A549 (cell line): ENCODE measurements around the gene DMGDH. TPM values are rescaled to one million over a fixed set of nuclear protein-coding genes. Genes with fewer than 3 reads are reported as not detected.
A peak's percentile ranks its signal among the peaks of the same experiment; 100 is the strongest.

ENCODE experiments used
- ATAC-seq, 2 experiments: fragments of 200-7000 bp in 1 of 2; fragments of >200 bp in 1 of 2; cut with Nextera tagmentation in 1 of 2; cut with Tn5 transposase in 1 of 2; 3 replicates each; pipeline versions ENCODE4 v1.8.0 to v1.9.1; 2018 to 2020; ENCODE audit warnings: mild to moderate bottlenecking in 1 of 2, moderate library complexity in 1 of 2
- CTCF ChIA-PET: fragments of 300-600 bp; sonication (Branson Sonifier 250); formaldehyde crosslinking; extraction: SDS; loops from one replicate; lab custom pipeline; 2021; ENCODE audit warnings: antibody characterized with exemption, inconsistent platforms; lab: Yijun Ruan, JAX
- POLR2A ChIA-PET: fragments of 350-600 bp; formaldehyde crosslinking; extraction: SDS; loops from one replicate; lab custom pipeline; 2021; ENCODE audit warnings: antibody characterized with exemption, inconsistent platforms; lab: Yijun Ruan, JAX
- DNase-seq, 2 experiments: peaks; one replicate each; pipeline versions ENCODE4 v3.0.0 to v3.0.0-alpha.2; 2011 to 2016; ENCODE audit warnings: low read depth in 1 of 2, low spot score in 1 of 2
- FAIRE-seq: peaks from 2 replicates; lab custom pipeline; 2011; peaks lifted over from hg19 to GRCh38; lab: Jason Lieb, UNC
- H3K27ac ChIP-seq, 2 experiments: fragments of >200 bp; sonication (Bioruptor Twin); formaldehyde crosslinking; 3 replicates each; pipeline ENCODE4 v1.5.1; 2016 to 2017
- H3K4me1 ChIP-seq: fragments of >200 bp; sonication (Bioruptor Twin); formaldehyde crosslinking; 3 replicates; pipeline ENCODE4 v1.6.1; 2016
- H3K4me2 ChIP-seq: fragments of >200 bp; sonication (Bioruptor Twin); formaldehyde crosslinking; 3 replicates; pipeline ENCODE4 v1.6.1; 2016
- H3K4me3 ChIP-seq: fragments of >200 bp; sonication (Bioruptor Twin); formaldehyde crosslinking; 3 replicates; pipeline ENCODE4 v1.5.1; 2016
- H3K9me3 ChIP-seq: fragments of >200 bp; sonication (Bioruptor Twin); formaldehyde crosslinking; 3 replicates; pipeline ENCODE4 v1.6.1; 2016
- CHD2 ChIP-seq: fragments of 150-350 bp; IDR thresholded peaks from 2 replicates; pipeline ENCODE4 v1.6.1; 2014; ENCODE audit warnings: low read length; ENCODE audit not compliant: partially characterized antibody
- CHD4 ChIP-seq: fragments of 200-600 bp; sonication (generic); IDR thresholded peaks from 2 replicates; pipeline ENCODE4 v1.6.1; 2016; ENCODE audit warnings: antibody characterized with exemption, mild to moderate bottlenecking, borderline replicate concordance
- EHMT2 ChIP-seq: fragments of 200-600 bp; sonication (generic); IDR thresholded peaks from 2 replicates; pipeline ENCODE4 v1.6.1; 2016; ENCODE audit warnings: antibody characterized with exemption, low read depth, mild to moderate bottlenecking, moderate library complexity
- EP300 ChIP-seq, 2 experiments: fragments of >200 bp; sonication (Bioruptor Twin); formaldehyde crosslinking; IDR thresholded peaks; 2 replicates in 1 of 2; 3 replicates in 1 of 2; pipeline ENCODE4 v1.6.1; 2016 to 2017
- ESRRA ChIP-seq: fragments of 150-350 bp; IDR thresholded peaks from 2 replicates; pipeline ENCODE4 v1.6.1; 2014; ENCODE audit warnings: mild to moderate bottlenecking, low read length, borderline replicate concordance
- FOSB ChIP-seq: fragments of 250-450 bp; sonication (Bioruptor Pico); IDR thresholded peaks from 2 replicates; pipeline ENCODE4 v1.5.0; 2020; ENCODE audit warnings: mild to moderate bottlenecking, moderate library complexity
- FOSL2 ChIP-seq, 2 experiments: fragments of 450-650 bp in 1 of 2; fragments of >200 bp in 1 of 2; sonication (Bioruptor Twin) in 1 of 2; formaldehyde crosslinking; IDR thresholded peaks; 2 replicates each; pipeline versions ENCODE4 v1.5.0 to v1.6.1; 2016 to 2020; ENCODE audit warnings: mild to moderate bottlenecking in 1 of 2, moderate library complexity in 1 of 2
- FOXS1 ChIP-seq: fragments of 250-450 bp; sonication (Bioruptor Pico); IDR thresholded peaks from 2 replicates; pipeline ENCODE4 v1.5.0; 2020; ENCODE audit warnings: mild to moderate bottlenecking, moderate library complexity
- HDAC2 ChIP-seq: fragments of 200-600 bp; sonication (generic); IDR thresholded peaks from 2 replicates; pipeline ENCODE4 v1.6.1; 2016
- HOXB13 ChIP-seq: fragments of 250-450 bp; sonication (Bioruptor Pico); IDR thresholded peaks from 2 replicates; pipeline ENCODE4 v1.5.0; 2020; ENCODE audit warnings: low read depth, mild to moderate bottlenecking, moderate library complexity
- HOXB5 ChIP-seq: fragments of 250-450 bp; sonication (Bioruptor Pico); IDR thresholded peaks from 2 replicates; pipeline ENCODE4 v1.5.0; 2020; ENCODE audit warnings: mild to moderate bottlenecking, moderate library complexity
- NR3C1 ChIP-seq: fragments of >200 bp; sonication (Bioruptor Twin); formaldehyde crosslinking; IDR thresholded peaks from 3 replicates; pipeline ENCODE4 v1.6.1; 2017
- RAD21 ChIP-seq, 2 experiments: fragments of >200 bp in 1 of 2; sonication (Bioruptor Twin) in 1 of 2; formaldehyde crosslinking in 1 of 2; IDR thresholded peaks in 1 of 2; conservative IDR thresholded peaks in 1 of 2; 2 replicates in 1 of 2; 3 replicates in 1 of 2; pipeline ENCODE4 v1.6.1; 2012 to 2018; ENCODE audit warnings: inconsistent platforms in 1 of 2
- RCOR1 ChIP-seq: fragments of 150-350 bp; IDR thresholded peaks from 2 replicates; pipeline ENCODE4 v1.6.1; 2014; ENCODE audit warnings: antibody characterized with exemption, low read length, low read depth
- ZC3H11A ChIP-seq: fragments of 450-650 bp; IDR thresholded peaks from 2 replicates; pipeline ENCODE4 v1.6.1; 2014; ENCODE audit warnings: antibody characterized with exemption, mild to moderate bottlenecking
- ZFP36 ChIP-seq: fragments of 450-650 bp; IDR thresholded peaks from 2 replicates; pipeline ENCODE4 v1.6.1; 2014; ENCODE audit warnings: borderline replicate concordance; ENCODE audit not compliant: partially characterized antibody
- ZNF302 ChIP-seq: fragments of 250-450 bp; sonication (Bioruptor Pico); IDR thresholded peaks from 2 replicates; pipeline ENCODE4 v1.9.0; 2021; ENCODE audit warnings: inconsistent platforms, mild to moderate bottlenecking, moderate library complexity
- ZSCAN20 ChIP-seq: fragments of 250-450 bp; sonication (Bioruptor Pico); IDR thresholded peaks from 2 replicates; pipeline ENCODE4 v1.8.0; 2022; ENCODE audit warnings: mild to moderate bottlenecking, moderate library complexity
- WGBS: methylation state at CpG from one replicate; pipeline ENCODE4 v1.1.6; 2017; ENCODE audit errors: missing lambda C conversion rate; 5-methylcytosine and 5-hydroxymethylcytosine counted together
- polyA plus RNA-seq, 4 experiments: library from polyadenylated mRNA; depleted of rRNA in 3 of 4; stranded (reverse); fragments of >200 nt; fragmentation: RNase III in 1 of 4; extraction: RNeasy Plus Mini Kit Qiagen cat#74134 plus additional on column Dnase treatment in 1 of 4; gene quantifications; 2 replicates in 3 of 4; 3 replicates in 1 of 4; pipeline ENCODE4 v1.2.3, GENCODE V29; 2011 to 2017
- TF ChIP-seq, protein P1 (sequence below): fragments of 250-450 bp; sonication (Bioruptor Pico); IDR thresholded peaks from 2 replicates; pipeline ENCODE4 v1.5.0; 2021; ENCODE audit warnings: mild to moderate bottlenecking, moderate library complexity, borderline replicate concordance
- TF ChIP-seq, protein P2 (sequence below): IDR thresholded peaks from 2 replicates; pipeline ENCODE4 v1.6.1; 2012; ENCODE audit warnings: low read depth, borderline replicate concordance
- TF ChIP-seq, protein P3 (sequence below): IDR thresholded peaks from 2 replicates; pipeline ENCODE4 v1.6.1; 2012

The DMGDH gene
- polyA plus RNA-seq, 2 of the 4 experiments (the other 2 are of a cell fraction), result 2.2 TPM; not detected in 1

DNA sequence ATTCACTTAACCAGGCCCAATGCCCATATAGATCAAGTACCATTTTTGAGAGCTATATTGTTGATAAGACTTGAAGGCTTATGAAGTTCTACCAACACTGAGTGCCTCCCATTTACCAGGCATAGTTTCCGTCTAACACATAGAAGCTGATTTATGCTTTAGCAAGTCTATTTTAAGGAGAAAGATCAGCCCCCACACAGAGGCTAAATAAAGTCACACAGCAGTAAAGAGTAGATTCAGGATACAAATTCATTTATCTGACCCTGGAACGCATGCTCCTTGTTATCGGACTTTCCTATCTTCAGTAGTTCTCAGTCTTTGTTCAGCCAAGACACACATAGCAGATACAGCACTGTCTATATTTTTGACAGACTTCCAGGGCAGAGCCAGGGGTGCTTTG, 34.2 kb downstream of the DMGDH start:
- 88% methylated on average over 3 of the region's 3 CpGs for WGBS
- no peak overlapping the region for H3K4me3 ChIP-seq
- no peaks in the 10 kb centered on the region for H3K4me1 ChIP-seq
- ChIA-PET CTCF (interaction anchor here (3.6 to 4.4 kb wide), 2 partner anchors 10 to 15 kb away, joined by 23 to 42 read pairs; no protein-coding TSS in a partner anchor), POLR2A (no interaction called here)
- no peak for FAIRE-seq
- H3K4me2 ChIP-seq, result no peak overlapping the region
- no peak overlapping the region for H3K27ac ChIP-seq
- DNase-seq, result no peak
- no peak for TF ChIP-seq RAD21 (conservative IDR thresholded peaks at IDR 0.05 in 1 of 2, IDR thresholded peaks at IDR 0.05 in 1 of 2)
- TF ChIP-seq FOSB (CRISPR knock-in tag), result no peak
- no peak for TF ChIP-seq HOXB5 (CRISPR knock-in tag)
- TF ChIP-seq NR3C1, result no peak
- TF ChIP-seq, all 56 proteins: peak for 0
- peaks cover 4% of the 10 kb centered on the region; the same call in 1 of the 3 replicates for H3K9me3 ChIP-seq
- ATAC-seq, result no peak

DNA sequence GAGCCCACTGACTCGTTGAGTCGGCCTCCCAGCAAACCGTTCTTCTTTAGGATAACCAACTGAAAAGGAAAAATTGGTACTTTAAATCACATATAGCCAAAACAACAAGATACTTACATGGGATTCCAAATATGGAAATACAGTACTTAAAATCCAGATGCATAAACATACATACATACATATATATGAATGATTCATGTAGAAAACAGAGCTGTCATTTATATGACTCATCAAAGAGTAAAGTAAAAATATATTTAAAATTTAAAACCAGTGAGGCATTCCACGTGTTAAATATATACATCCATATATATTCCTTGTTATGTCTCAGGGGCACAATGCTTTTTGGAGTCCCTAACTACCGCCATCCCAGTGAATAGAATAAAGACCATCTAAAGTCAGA, 36.7 kb downstream of the DMGDH start:
- H3K4me2 ChIP-seq, result no peak overlapping the region
- TF ChIP-seq HOXB13 (CRISPR knock-in tag) (no peak), FOSL2 (IDR thresholded peaks at IDR 0.05) (no peak), FOSL2 (CRISPR knock-in tag; IDR thresholded peaks at IDR 0.05) (peak; percentile 58; the same call in 1 of the 2 replicates)
- TF ChIP-seq, all 56 proteins: peak for 1
- DNase-seq (no peak), FAIRE-seq (no peak), ATAC-seq (no peak)
- WGBS, result 68% methylated on average over 5 of the region's 5 CpGs
- ChIA-PET CTCF (interaction anchor here (0.6 to 4.4 kb wide), 4 partner anchors 8 to 1648 kb away, joined by 3 to 42 read pairs (median 13); no protein-coding TSS in a partner anchor), POLR2A (no interaction called here)
- H3K4me1 ChIP-seq, result no peaks in the 10 kb centered on the region
- no peak overlapping the region for H3K27ac ChIP-seq
- no peak overlapping the region for H3K4me3 ChIP-seq
- peaks cover 4% of the 10 kb centered on the region; the same call in 1 of the 3 replicates for H3K9me3 ChIP-seq

- no peak for FAIRE-seq
- no peak overlapping the region for H3K4me3 ChIP-seq
- POLR2A ChIA-PET, result no interaction called here
Measured at GRCh38 chr5:79032031-79032695, 37.3 kb downstream of the DMGDH start.

GRCh38 chr5:79031485-79031867, 38.0 kb downstream of the DMGDH start:
- no peak for FAIRE-seq

More at GRCh38 chr5:79032031-79032695, 37.3 kb downstream of the DMGDH start:
- no peak for DNase-seq
- no peak overlapping the region for H3K4me2 ChIP-seq
- TF ChIP-seq ZC3H11A, result no peak
- TF ChIP-seq, all 56 proteins: peak for 0
- WGBS, result 68% methylated on average over 10 of the region's 10 CpGs
- Histone ChIP-seq H3K27ac (no peak overlapping the region), H3K4me1 (no peaks in the 10 kb centered on the region), H3K9me3 (peaks cover 3% of the 10 kb centered on the region; the same call in 1 of the 3 replicates)
- no peak for ATAC-seq
- CTCF ChIA-PET, result interaction anchor here (1.0 kb wide), 1 partner anchor 101 kb away, joined by 3 read pairs; no protein-coding TSS in a partner anchor

DNA sequence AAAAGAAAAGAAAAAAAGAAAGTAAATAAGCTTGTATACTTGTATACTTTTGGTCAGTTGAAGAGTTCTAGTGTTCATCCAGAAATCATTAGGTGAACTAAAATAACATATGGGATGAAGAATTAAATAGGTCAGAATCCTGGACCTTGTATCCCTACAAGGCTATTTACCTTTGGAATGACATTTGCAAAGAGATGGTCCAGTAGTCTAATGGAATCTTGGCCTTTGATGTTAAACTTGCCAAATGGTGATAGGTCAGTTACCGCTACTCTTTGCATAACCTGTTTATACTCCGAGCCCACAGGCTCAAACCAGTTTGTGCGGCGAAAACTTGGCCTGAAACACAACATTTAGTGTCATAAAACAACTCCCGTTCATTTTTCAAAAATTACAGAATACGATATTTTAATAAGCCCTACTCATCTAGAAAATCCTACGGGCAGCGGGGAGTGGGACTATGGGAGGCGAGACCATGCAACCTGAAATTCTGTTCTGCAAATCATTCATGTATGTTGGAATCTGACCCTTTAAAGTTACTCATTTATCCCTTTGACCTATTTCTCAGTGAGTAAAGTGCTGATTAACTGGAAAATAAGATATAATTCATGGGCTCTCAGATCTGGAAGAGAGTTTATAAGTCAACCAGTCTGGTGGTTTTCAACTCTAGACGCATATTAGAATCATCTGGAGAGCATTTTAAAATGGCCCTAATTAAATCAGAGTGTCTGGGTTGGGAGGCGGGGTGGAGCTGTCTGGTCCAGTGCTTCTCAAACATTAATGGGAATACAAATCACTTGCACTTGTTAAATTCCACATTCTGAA, 38.6 kb downstream of the DMGDH start:
- CTCF ChIA-PET, result interaction anchor here (0.6 to 3.0 kb wide), 3 partner anchors 10 to 988 kb away, joined by 3 to 20 read pairs (median 4); no protein-coding TSS in a partner anchor
- TF ChIP-seq HOXB5 (CRISPR knock-in tag) (no peak), FOXS1 (CRISPR knock-in tag) (no peak), ZC3H11A (no peak), CHD4 (no peak), EHMT2 (no peak), ZFP36 (no peak), CHD2 (no peak), ZSCAN20 (CRISPR knock-in tag) (no peak), EP300 (IDR thresholded peaks at IDR 0.05) (no peak)
- TF ChIP-seq, protein P1, sequence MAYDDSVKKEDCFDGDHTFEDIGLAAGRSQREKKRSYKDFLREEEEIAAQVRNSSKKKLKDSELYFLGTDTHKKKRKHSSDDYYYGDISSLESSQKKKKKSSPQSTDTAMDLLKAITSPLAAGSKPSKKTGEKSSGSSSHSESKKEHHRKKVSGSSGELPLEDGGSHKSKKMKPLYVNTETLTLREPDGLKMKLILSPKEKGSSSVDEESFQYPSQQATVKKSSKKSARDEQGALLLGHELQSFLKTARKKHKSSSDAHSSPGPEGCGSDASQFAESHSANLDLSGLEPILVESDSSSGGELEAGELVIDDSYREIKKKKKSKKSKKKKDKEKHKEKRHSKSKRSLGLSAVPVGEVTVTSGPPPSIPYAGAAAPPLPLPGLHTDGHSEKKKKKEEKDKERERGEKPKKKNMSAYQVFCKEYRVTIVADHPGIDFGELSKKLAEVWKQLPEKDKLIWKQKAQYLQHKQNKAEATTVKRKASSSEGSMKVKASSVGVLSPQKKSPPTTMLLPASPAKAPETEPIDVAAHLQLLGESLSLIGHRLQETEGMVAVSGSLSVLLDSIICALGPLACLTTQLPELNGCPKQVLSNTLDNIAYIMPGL (CRISPR knock-in tag), result no peak
- TF ChIP-seq, protein P2, sequence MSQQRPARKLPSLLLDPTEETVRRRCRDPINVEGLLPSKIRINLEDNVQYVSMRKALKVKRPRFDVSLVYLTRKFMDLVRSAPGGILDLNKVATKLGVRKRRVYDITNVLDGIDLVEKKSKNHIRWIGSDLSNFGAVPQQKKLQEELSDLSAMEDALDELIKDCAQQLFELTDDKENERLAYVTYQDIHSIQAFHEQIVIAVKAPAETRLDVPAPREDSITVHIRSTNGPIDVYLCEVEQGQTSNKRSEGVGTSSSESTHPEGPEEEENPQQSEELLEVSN, result no peak
- TF ChIP-seq, protein P3, sequence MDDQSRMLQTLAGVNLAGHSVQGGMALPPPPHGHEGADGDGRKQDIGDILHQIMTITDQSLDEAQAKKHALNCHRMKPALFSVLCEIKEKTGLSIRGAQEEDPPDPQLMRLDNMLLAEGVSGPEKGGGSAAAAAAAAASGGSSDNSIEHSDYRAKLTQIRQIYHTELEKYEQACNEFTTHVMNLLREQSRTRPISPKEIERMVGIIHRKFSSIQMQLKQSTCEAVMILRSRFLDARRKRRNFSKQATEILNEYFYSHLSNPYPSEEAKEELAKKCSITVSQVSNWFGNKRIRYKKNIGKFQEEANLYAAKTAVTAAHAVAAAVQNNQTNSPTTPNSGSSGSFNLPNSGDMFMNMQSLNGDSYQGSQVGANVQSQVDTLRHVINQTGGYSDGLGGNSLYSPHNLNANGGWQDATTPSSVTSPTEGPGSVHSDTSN, result no peak

More at GRCh38 chr5:79031485-79031867, 38.0 kb downstream of the DMGDH start:
- Histone ChIP-seq H3K9me3 (no peaks in the 10 kb centered on the region), H3K4me1 (no peaks in the 10 kb centered on the region), H3K27ac (no peak overlapping the region), H3K4me2 (no peak overlapping the region), H3K4me3 (no peak overlapping the region)
- CTCF ChIA-PET, result interaction anchor here (0.9 kb wide), 1 partner anchor 11 kb away, joined by 3 read pairs; no protein-coding TSS in a partner anchor
- no peak for TF ChIP-seq HDAC2
- TF ChIP-seq ESRRA, result no peak
- TF ChIP-seq RCOR1, result no peak
- no peak for TF ChIP-seq FOXS1 (CRISPR knock-in tag)
- TF ChIP-seq ZNF302, result no peak
- TF ChIP-seq ZSCAN20 (CRISPR knock-in tag), result no peak
- no peak for TF ChIP-seq ZFP36
- POLR2A ChIA-PET, result no interaction called here
- ATAC-seq, result no peak
- 69% methylated on average over 1 of the region's 1 CpG for WGBS
- no peak for DNase-seq

More for the DNA sequence above, 38.6 kb downstream of the DMGDH start:
- DNase-seq, result no peak
- no peak for FAIRE-seq
- POLR2A ChIA-PET, result no interaction called here
- WGBS, result 88% methylated on average over 11 of the region's 11 CpGs
- Histone ChIP-seq H3K27ac (no peak overlapping the region), H3K9me3 (no peaks in the 10 kb centered on the region), H3K4me2 (no peak overlapping the region), H3K4me1 (no peaks in the 10 kb centered on the region), H3K4me3 (no peak overlapping the region)
- ATAC-seq, result no peak
